AG04450 (cell line): Measurements from ENCODE around the gene PRKN. TPM values are rescaled to one million over a fixed set of nuclear protein-coding genes. Genes with fewer than 3 reads are reported as not detected.

Experiments used
- CTCF ChIA-PET: fragments of 300-600, 350-600 bp; formaldehyde crosslinking; extraction: SDS; loops from one replicate; lab custom pipeline; 2022; ENCODE audit warnings: antibody characterized with exemption, inconsistent platforms; lab: Charles Lee
- POLR2A ChIA-PET: fragments of 350-600 bp; formaldehyde crosslinking; extraction: SDS; loops from one replicate; lab custom pipeline; 2021; ENCODE audit warnings: antibody characterized with exemption, inconsistent platforms; lab: Yijun Ruan, JAX
- DNase-seq: peaks from one replicate; pipeline ENCODE4 v3.0.0-alpha.2; 2011; ENCODE audit warnings: low read depth, low spot score
- H3K27ac ChIP-seq: one replicate; pipeline ENCODE4 v1.5.1; 2012; ENCODE audit warnings: low read depth, low read length, control low read depth
- H3K27me3 ChIP-seq: one replicate; pipeline ENCODE4 v1.6.0; 2012; ENCODE audit warnings: low read length; ENCODE audit not compliant: control insufficient read depth, insufficient read depth
- H3K4me3 ChIP-seq: 2 replicates; pipeline ENCODE4 v1.5.1; 2011; ENCODE audit warnings: mild to moderate bottlenecking, low read depth, low read length, control low read depth
- H3K9me3 ChIP-seq: 2 replicates; pipeline ENCODE4 v1.5.1; 2012; ENCODE audit warnings: low read length; ENCODE audit not compliant: control insufficient read depth, insufficient read depth
- polyA plus RNA-seq: library from polyadenylated mRNA; depleted of rRNA; stranded (reverse); fragments of >200 nt; gene quantifications from 2 replicates; pipeline ENCODE4 v1.2.3, GENCODE V29; 2011
- TF ChIP-seq, protein P1 (sequence below): IDR thresholded peaks from 2 replicates; pipeline ENCODE4 v1.5.1; 2011; ENCODE audit warnings: low read depth, low read length, control low read depth, inconsistent platforms

The PRKN gene
- polyA plus RNA-seq, 1 experiment, result not detected

DNA sequence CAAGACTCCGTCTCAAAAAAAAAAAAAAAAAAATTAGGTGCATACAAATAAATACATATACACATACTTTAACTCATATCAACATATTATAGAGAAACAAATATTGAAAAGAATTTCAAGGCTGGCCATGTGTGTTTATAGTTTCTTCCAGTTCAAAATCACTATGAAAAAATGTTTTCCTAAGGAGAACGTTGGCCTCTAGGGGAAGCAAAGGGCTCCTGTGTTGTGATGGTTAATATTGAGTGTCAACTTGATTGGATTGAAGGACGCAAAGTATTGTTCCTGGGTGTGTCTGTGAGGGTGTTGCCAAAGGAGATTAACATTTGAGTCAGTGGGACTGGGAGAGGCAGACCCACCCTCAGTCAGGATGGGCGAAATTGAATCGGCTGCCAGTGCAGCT is 1271.7 kb downstream of the PRKN start:
- Histone ChIP-seq H3K27me3 (peaks cover 4% of the 10 kb centered on the region), H3K4me3 (no peak overlapping the region), H3K27ac (no peak overlapping the region), H3K9me3 (no peaks in the 10 kb centered on the region)
- DNase-seq, result no peak
- ChIA-PET POLR2A (no interaction called here), CTCF (interaction anchor here (0.6 to 1.6 kb wide), 2 partner anchors 12 to 38 kb away, joined by 3 to 4 read pairs; no protein-coding TSS in a partner anchor)
- TF ChIP-seq, protein P1, sequence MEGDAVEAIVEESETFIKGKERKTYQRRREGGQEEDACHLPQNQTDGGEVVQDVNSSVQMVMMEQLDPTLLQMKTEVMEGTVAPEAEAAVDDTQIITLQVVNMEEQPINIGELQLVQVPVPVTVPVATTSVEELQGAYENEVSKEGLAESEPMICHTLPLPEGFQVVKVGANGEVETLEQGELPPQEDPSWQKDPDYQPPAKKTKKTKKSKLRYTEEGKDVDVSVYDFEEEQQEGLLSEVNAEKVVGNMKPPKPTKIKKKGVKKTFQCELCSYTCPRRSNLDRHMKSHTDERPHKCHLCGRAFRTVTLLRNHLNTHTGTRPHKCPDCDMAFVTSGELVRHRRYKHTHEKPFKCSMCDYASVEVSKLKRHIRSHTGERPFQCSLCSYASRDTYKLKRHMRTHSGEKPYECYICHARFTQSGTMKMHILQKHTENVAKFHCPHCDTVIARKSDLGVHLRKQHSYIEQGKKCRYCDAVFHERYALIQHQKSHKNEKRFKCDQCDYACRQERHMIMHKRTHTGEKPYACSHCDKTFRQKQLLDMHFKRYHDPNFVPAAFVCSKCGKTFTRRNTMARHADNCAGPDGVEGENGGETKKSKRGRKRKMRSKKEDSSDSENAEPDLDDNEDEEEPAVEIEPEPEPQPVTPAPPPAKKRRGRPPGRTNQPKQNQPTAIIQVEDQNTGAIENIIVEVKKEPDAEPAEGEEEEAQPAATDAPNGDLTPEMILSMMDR, result no peak

DNA sequence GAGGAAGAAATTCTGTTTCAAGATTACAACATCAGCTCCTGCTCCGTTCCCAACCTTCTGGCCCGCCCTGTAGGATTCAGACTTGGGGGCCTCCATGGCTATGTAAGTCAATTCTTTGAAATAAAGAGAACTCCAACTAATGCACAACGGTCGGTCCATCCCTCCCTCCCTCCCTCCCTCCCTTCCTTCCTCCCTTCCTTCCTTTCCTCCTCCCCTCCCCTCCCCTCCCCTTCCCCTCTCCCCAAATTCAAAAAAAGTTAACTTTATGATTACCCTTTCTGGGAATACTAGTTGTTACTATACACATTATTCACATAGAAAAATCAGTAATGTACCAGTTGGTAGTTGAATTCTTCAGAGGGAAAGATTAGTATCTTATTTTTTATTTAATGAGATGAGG is 1274.0 kb downstream of the PRKN start:
- DNase-seq, result no peak
- ChIA-PET CTCF (no interaction called here), POLR2A (no interaction called here)
- H3K4me3 ChIP-seq, result no peak overlapping the region
- TF ChIP-seq, protein P1, result no peak
- peaks cover 4% of the 10 kb centered on the region for H3K27me3 ChIP-seq
- H3K27ac ChIP-seq, result no peak overlapping the region
- no peaks in the 10 kb centered on the region for H3K9me3 ChIP-seq

DNA sequence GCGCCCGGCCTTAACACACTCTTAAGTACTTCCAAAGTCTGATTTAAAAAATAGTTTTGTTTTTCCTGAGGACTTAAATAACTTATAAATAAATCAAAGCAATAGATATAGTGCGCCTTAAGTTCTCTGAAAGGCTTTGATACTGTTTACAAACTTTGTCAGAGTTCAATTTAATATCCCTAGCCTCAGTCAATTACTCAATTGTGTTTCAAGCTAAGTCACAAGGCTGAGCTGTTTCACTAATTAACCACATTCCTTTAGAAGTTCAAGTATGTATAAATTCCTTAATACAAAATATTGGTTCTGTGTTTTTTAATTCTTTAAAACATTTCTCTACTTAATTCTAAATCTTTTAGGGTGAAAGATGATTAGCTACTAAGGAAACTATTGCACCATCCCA is 1275.3 kb downstream of the PRKN start:
- Histone ChIP-seq H3K27ac (no peak overlapping the region), H3K4me3 (no peak overlapping the region), H3K27me3 (peaks cover 4% of the 10 kb centered on the region), H3K9me3 (no peaks in the 10 kb centered on the region)
- ChIA-PET CTCF (interaction anchor here (1.6 kb wide), 1 partner anchor 34 kb away, joined by 5 read pairs; no protein-coding TSS in a partner anchor), POLR2A (no interaction called here)
- TF ChIP-seq, protein P1, result no peak
- no peak for DNase-seq

DNA sequence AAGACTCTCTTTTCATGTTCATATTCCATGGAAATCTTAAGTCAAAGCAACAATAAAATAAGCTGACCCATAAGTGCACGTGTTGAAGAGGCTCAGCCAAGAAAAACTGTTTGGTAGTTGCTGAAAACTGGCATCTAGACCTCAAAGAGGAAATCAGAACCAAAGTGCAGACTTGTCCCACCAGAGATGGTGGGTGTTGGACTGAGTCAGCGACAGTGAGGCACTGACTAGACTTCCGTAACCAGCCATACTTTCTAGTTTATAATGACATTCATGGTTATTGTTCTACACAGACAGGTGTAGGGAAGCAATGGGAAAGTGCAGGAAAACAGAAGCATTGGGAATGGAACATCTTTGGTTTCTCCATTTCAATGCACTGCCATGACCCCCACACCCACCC is 1278.0 kb downstream of the PRKN start:
- H3K4me3 ChIP-seq, result no peak overlapping the region
- no peak for DNase-seq
- TF ChIP-seq, protein P1, result no peak
- POLR2A ChIA-PET, result no interaction called here
- CTCF ChIA-PET, result interaction anchor here (0.8 kb wide), 1 partner anchor 31 kb away, joined by 4 read pairs; no protein-coding TSS in a partner anchor
- no peak overlapping the region for H3K27ac ChIP-seq
- H3K27me3 ChIP-seq, result peaks cover 4% of the 10 kb centered on the region
- H3K9me3 ChIP-seq, result no peaks in the 10 kb centered on the region

DNA sequence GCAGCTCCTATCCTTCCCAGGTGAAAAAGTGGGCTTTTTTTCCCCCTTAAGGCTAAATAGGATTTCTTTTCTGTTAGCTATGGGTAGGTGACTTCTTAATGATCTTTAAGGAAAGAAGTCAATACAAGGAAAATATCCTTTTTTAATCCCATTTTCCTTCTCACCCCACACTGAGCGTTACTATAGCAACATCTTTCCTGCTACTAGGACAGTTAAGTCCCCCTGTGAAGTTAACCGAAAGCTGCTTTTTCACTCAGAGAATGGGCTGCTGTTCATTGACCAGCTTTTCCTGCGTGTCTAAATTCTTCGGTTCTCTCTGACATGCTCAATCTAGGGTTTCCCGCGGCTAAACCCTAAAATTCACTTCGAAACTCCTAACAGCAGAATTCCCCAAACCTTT is 1280.6 kb downstream of the PRKN start:
- ChIA-PET POLR2A (no interaction called here), CTCF (interaction anchor here (0.9 to 4.7 kb wide), 4 partner anchors 12 to 54 kb away, joined by 3 to 30 read pairs (median 4); no protein-coding TSS in a partner anchor)
- no peaks in the 10 kb centered on the region for H3K9me3 ChIP-seq
- DNase-seq, result no peak
- peaks cover 4% of the 10 kb centered on the region for H3K27me3 ChIP-seq
- H3K27ac ChIP-seq, result no peak overlapping the region
- TF ChIP-seq, protein P1, result no peak
- no peak overlapping the region for H3K4me3 ChIP-seq
